NCI-H774 (cell line): ENCODE measurements around the gene FAM184A.

ENCODE experiments used
- DNase-seq: peaks from one replicate; lab custom pipeline; 2025; lab: John Stamatoyannopoulos, UW

The FAM184A gene

DNA sequence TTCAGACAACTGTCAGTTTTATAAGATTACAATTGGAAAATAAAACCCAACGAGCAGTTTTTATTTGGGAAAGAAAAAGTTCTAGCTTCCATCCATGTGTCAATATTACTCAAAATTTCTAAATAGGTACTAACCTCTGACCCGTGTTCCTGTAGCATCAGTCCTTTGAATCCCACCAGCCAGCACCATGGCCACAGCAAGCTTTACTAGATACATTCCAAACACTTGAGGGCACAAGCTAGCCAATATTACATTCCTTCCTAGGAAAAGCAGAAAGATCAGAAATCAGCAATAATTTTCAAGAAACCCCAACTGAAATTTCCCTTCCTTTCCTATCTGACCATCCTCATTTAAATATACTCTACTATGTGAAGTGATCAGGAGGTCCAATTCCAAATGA is 165.3 kb downstream of the FAM184A start:
- DNase-seq, result no peak

DNA sequence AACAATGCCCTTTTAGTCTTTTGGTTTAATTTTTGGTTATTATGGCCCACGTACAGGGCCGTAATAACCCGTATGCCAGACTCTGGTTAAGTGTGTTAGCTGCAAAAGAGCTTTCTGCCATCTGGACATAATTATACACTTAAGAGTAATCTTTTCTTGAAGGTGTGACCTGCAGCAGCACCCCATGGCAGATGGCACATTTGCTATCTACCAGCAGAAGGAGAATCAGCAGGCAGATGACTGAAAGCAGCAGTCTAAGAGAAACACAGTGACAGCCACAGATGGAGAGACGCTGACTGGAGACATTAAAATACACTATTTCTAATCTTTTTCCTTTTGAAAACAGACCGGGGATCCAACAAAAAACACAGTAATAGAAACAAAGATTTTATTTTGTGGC is 165.8 kb downstream of the FAM184A start:
- no peak for DNase-seq
